Fibroblast of skin of scalp (primary cell): ENCODE measurements around the gene FIGN.

ENCODE experiments used
- DNase-seq: peaks from one replicate; pipeline ENCODE4 v3.0.0-alpha.2; 2013

FIGN gene

DNA sequence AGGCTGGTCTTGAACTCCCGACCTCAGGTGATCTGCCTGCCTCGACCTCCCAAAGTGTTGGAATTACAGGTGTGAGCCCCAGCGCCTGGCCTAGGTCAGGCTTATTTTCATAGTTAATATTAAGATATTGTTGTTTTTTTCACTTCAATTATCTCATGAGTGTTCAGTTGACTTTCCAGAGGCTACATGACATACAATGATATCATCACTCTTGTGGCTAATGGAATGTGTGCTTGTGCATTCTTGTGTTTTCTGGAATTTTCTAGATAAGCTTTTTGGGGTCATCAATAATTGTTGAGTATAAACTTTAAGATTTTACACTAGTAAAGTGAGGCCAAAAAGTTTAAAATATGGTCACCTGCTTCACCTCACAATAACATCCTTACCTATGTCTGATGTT is 180.9 kb downstream of the FIGN start:
- DNase-seq, result peak; percentile 13

DNA sequence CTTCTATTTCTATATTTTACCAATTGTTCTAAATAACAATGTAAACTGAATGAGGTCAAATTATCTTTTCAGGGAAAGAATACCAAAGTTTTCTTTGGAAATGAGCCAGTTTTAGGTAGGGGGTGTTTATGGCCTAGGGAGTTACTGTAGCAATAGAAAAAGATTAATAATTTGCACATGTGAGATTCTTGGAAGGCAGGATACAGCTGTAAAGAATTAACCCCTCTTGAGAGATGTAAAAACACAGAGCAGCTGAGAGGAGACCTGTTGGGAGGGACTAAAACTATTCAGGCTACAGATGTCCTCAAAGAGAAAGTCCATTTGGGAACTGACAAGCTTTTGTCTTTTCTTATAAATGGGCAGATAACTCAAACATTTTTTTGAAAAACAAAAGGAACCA is 182.2 kb downstream of the FIGN start:
- peak; percentile 50 for DNase-seq

DNA sequence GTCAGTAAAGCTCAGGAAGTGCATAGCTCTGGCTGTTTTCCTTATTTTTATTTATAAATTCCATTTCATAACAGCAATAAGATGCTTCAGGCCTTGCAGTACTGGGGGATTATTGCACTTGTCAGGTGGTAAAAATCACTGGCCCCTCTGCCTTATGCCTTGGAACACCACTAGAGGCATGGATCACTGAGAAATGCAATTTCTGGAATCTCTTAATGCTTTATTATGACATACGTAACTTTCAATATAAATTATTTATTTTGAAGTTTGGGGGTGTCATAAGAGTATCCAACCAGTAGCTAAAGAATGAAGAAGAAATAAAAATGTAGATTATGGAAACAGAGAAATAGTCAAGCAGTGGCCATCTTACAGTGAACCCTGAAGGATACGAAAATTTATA is 183.1 kb downstream of the FIGN start:
- DNase-seq, result no peak

DNA sequence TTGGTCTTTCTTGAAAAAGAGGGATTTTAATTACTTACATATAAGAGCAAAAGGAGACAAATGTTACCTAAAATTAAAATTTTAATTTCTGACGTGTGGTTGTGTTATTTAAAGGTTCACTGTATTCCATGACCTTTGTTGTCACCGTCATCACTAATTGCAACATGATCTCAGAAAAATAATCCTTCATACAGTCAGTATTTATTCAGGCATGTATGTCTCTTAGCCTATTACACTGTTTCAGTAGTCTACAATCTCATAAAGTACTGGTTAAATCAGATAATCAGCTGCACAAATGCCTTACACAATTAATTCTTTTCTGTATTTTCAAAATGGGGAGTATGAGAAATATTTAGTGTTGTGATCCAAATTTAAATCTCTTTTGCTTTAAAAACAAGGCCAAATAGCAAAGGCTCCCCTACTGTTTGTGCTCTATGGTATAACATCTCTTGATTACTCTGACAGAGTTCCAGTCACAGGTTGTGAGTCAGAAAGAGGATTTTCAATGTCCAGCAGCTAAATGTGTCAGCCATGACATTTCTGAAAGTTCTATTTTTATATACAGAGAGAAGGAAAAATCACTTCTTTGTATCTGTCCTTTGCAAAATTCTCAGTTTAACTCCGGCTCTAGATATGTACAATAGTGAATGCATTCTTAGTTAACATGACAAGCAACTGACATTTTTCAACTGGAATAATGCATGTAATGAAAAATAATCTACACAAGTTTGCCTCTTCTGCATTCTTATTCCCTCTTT is 184.0 kb downstream of the FIGN start:
- DNase-seq, result peak; percentile 4

DNA sequence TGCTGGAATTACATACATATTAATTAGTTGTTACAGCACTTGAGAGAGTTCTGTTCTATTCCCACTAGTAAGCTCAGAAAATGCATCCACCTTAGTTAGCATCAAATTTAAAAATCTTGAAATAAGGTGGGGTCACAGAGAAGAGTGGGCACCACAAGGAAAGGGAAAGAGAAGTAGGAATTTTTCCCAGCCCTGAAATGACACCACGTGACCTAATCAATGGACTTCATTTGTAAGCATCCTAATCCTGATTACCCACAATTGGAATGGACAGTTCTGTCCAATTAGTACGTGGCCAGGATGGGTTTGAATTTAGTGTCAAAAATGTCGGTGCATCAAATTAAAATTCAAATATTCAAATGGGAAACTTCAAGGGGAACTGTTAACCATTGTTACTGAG is 186.8 kb downstream of the FIGN start:
- DNase-seq, result no peak
